Right lung (tissue), 5 donors: ENCODE measurements around the gene RTBDN. TPM values are rescaled to one million over a fixed set of nuclear protein-coding genes. Genes with fewer than 3 reads are reported as not detected.

Experiments
- DNase-seq, 2 donors: peaks; one replicate each; pipeline ENCODE4 v3.0.0-alpha.2; 2013
- polyA plus RNA-seq, 5 donors: library from polyadenylated mRNA; unstranded; fragments of 120-200 nt; gene quantifications; one replicate each; pipeline versions ENCODE4 v1.2.1 to v1.2.3, GENCODE V29; 2013; ENCODE audit warnings: inconsistent platforms in 1 of 5, low replicate concordance in 1 of 5; ENCODE audit not compliant: insufficient read length in 5 of 5, insufficient read depth in 1 of 5

The RTBDN gene
- polyA plus RNA-seq, 5 donors, result 0.08 to 0.19 (median 0.13) TPM; not detected in 1

GRCh38 chr19:12782424-12783290 is 51.7 kb downstream of the RTBDN start:
- peak; percentile 86 to 88 for DNase-seq

GRCh38 chr19:12782174-12782423 is 52.3 kb downstream of the RTBDN start:
- DNase-seq, result no peak

- DNase-seq, result peak; percentile 80 to 87
Measured at GRCh38 chr19:12779162-12779993, 55.0 kb downstream of the RTBDN start.

DNA sequence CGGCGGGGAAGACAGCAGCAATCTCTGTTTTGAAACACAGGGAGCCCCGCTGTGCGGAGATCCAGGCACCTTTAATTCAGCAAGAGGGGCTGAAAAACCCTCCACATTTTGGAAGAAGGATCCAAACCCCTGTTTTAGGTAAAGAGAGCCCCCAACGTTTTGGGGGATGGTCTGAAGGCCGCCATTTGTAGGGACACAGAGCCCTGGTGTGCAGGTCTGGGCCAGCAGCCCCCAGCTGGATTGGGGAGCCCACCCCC is 55.5 kb downstream of the RTBDN start:
- no peak for DNase-seq

- DNase-seq, result peak; percentile 71 to 74
Measured at GRCh38 chr19:12778017-12778904, 56.1 kb downstream of the RTBDN start.

GRCh38 chr19:12777217-12778016 is 57.0 kb downstream of the RTBDN start:
- peak; percentile 65 to 73 for DNase-seq

Other genes with a start within 250 kb of the RTBDN start
- gene ZNF490, start 223.8 kb downstream of the RTBDN start, polyA plus RNA-seq, result 1 to 10 TPM; 3.2 to 6.8 (median 5.0) TPM
- gene ZNF791, start 223.7 kb downstream of the RTBDN start, polyA plus RNA-seq, result 10 to 100 TPM; 13.9 to 23.7 (median 21.9) TPM
- gene MAN2B1, start 167.8 kb downstream of the RTBDN start, polyA plus RNA-seq, result 10 to 100 TPM; 27.3 to 42.1 (median 32.8) TPM
- gene WDR83, start 167.8 kb downstream of the RTBDN start, polyA plus RNA-seq, result 10 to 100 TPM; 18.4 to 28.6 (median 23.9) TPM
- gene DHPS, start 152.7 kb downstream of the RTBDN start, polyA plus RNA-seq, result 10 to 100 TPM; 77.1 to 96.0 (median 87.7) TPM
- gene GNG14, start 146.6 kb downstream of the RTBDN start, polyA plus RNA-seq, result under 1 TPM in 2 of 5 donors, not detected in 3; 0.60 to 0.82 TPM
- 10 to 100 TPM in 3 of 5 donors, 1 to 10 TPM in 2; 7.9 to 14.1 (median 10.1) TPM for gene FBXW9, start 137.9 kb downstream of the RTBDN start, polyA plus RNA-seq
- gene TNPO2, start 110.6 kb downstream of the RTBDN start, polyA plus RNA-seq, result 10 to 100 TPM; 69.3 to 85.1 (median 75.9) TPM
- 100 to 1,000 TPM; 139 to 222 (median 153) TPM for gene TRIR, start 99.9 kb downstream of the RTBDN start, polyA plus RNA-seq
- gene GET3, start 97.1 kb downstream of the RTBDN start, polyA plus RNA-seq, result 10 to 100 TPM; 52.8 to 70.1 (median 53.8) TPM
- under 1 TPM in 4 of 5 donors, not detected in 1; 0.09 to 0.19 (median 0.15) TPM for gene BEST2, start 82.8 kb downstream of the RTBDN start, polyA plus RNA-seq
- 10 to 100 TPM; 59.2 to 79.9 (median 74.2) TPM for gene HOOK2, start 59.0 kb downstream of the RTBDN start, polyA plus RNA-seq
- gene JUNB, start 43.1 kb downstream of the RTBDN start, polyA plus RNA-seq, result 100 to 1,000 TPM in 1 of 5 donors, 10 to 100 TPM in 4; 14.8 to 132 (median 48.0) TPM
- 100 to 1,000 TPM; 197 to 304 (median 214) TPM for gene PRDX2, start 32.8 kb downstream of the RTBDN start, polyA plus RNA-seq
- gene THSD8, start 32.5 kb downstream of the RTBDN start, polyA plus RNA-seq, result 10 to 100 TPM in 1 of 5 donors, 1 to 10 TPM in 4; 4.2 to 10.2 (median 7.2) TPM
- 10 to 100 TPM; 29.8 to 42.9 (median 32.9) TPM for gene RNASEH2A, start 28.0 kb downstream of the RTBDN start, polyA plus RNA-seq
- gene MAST1, start 3.9 kb upstream of the RTBDN start, polyA plus RNA-seq, result 1 to 10 TPM; 1.6 to 2.1 (median 2.0) TPM
- gene DNASE2, start 46.9 kb upstream of the RTBDN start, polyA plus RNA-seq, result 10 to 100 TPM; 19.8 to 25.3 (median 20.7) TPM
- gene KLF1, start 52.6 kb upstream of the RTBDN start, polyA plus RNA-seq, result 1 to 10 TPM in 2 of 5 donors, under 1 TPM in 3; 0.30 to 2.3 (median 0.67) TPM
- gene GCDH, start 56.6 kb upstream of the RTBDN start, polyA plus RNA-seq, result 10 to 100 TPM; 19.5 to 31.5 (median 24.8) TPM
- 1 to 10 TPM; 2.6 to 4.2 (median 3.1) TPM for gene SYCE2, start 84.7 kb upstream of the RTBDN start, polyA plus RNA-seq
- 10 to 100 TPM; 32.1 to 54.4 (median 44.3) TPM for gene FARSA, start 99.1 kb upstream of the RTBDN start, polyA plus RNA-seq
- gene CALR, start 104.0 kb upstream of the RTBDN start, polyA plus RNA-seq, result 100 to 1,000 TPM; 632 to 884 (median 841) TPM
- gene RAD23A, start 111.3 kb upstream of the RTBDN start, polyA plus RNA-seq, result 100 to 1,000 TPM in 1 of 5 donors, 10 to 100 TPM in 4; 55.7 to 105 (median 76.3) TPM
- gene GADD45GIP1, start 122.6 kb upstream of the RTBDN start, polyA plus RNA-seq, result 10 to 100 TPM; 22.7 to 51.6 (median 25.6) TPM
- under 1 TPM; 0.21 to 0.57 (median 0.26) TPM for gene DAND5, start 135.0 kb upstream of the RTBDN start, polyA plus RNA-seq
- gene NFIX, start 160.9 kb upstream of the RTBDN start, polyA plus RNA-seq, result 100 to 1,000 TPM in 3 of 5 donors, 10 to 100 TPM in 2; 83.6 to 141 (median 101) TPM